Measurements from ENCODE around the gene HPSE2. TPM values are rescaled to one million over a fixed set of nuclear protein-coding genes. Genes with fewer than 3 reads are reported as not detected.

HPSE2 gene
- total and polyA plus RNA-seq, 2 of the 13 experiments (the other 11 are each of a cell fraction or from before 2014, with no cell fraction given) = 0.01 TPM; not detected in 1

GRCh38 chr10:98446661-98447221, 788.9 kb downstream of the HPSE2 start, which contains the start of gene HPS1 (continued):
- TF ChIP-seq ZNF281 (CRISPR knock-in tag; IDR thresholded peaks at IDR 0.05; ENCODE audit: borderline replicate concordance) (no peak), XBP1 (CRISPR knock-in tag; IDR thresholded peaks at IDR 0.05) (no peak), RCOR2 (CRISPR knock-in tag; IDR thresholded peaks at IDR 0.05) (peak; percentile 53; the same call in 1 of the 2 replicates), ZNF678 (CRISPR knock-in tag; IDR thresholded peaks at IDR 0.05) (0 out of 2 replicates have a peak, but pooled peaks have one; percentile 50), TP53 (CRISPR knock-in tag; conservative IDR thresholded peaks at IDR 0.05) (0 out of 2 replicates have a peak, but pooled peaks have one; percentile 51), ZKSCAN8 (CRISPR knock-in tag; IDR thresholded peaks at IDR 0.05; ENCODE audit: borderline replicate concordance) (no peak), SOX13 (IDR thresholded peaks at IDR 0.05) (no peak), SOX13 (CRISPR knock-in tag; conservative IDR thresholded peaks at IDR 0.05 in 1 of 2, IDR thresholded peaks at IDR 0.05 in 1 of 2) (peak in 1 of 2 experiments; percentile 20; a peak in 1 of 4 replicates), ZNF549 (CRISPR knock-in tag; IDR thresholded peaks at IDR 0.05) (0 out of 2 replicates have a peak, but pooled peaks have one; percentile 38), ZNF232 (CRISPR knock-in tag; IDR thresholded peaks at IDR 0.05; ENCODE audit: borderline replicate concordance) (peak; percentile 38; the same call in 1 of the 2 replicates), TFDP1 (CRISPR knock-in tag; IDR thresholded peaks at IDR 0.05; ENCODE audit: borderline replicate concordance) (peak; percentile 57), POLR2A (IDR thresholded peaks at IDR 0.05; ENCODE audit: insufficient read depth in 1 of 2, low read depth in 2 of 2, low read length in 2 of 2) (peak; percentile 74 to 83), SPEN (CRISPR knock-in tag; IDR thresholded peaks at IDR 0.05; ENCODE audit: low read depth) (peak; percentile 81; the same call in 1 of the 2 replicates), MTF2 (CRISPR knock-in tag; IDR thresholded peaks at IDR 0.05; ENCODE audit: borderline replicate concordance) (0 out of 2 replicates have a peak, but pooled peaks have one; percentile 36), ATF5 (CRISPR knock-in tag; IDR thresholded peaks at IDR 0.05; ENCODE audit: low read depth) (no peak), KDM5B (CRISPR knock-in tag; IDR thresholded peaks at IDR 0.05; ENCODE audit: borderline replicate concordance) (peak; percentile 77; the same call in 1 of the 2 replicates), CREBL2 (CRISPR knock-in tag; IDR thresholded peaks at IDR 0.05; ENCODE audit: borderline replicate concordance) (0 out of 2 replicates have a peak, but pooled peaks have one; percentile 53), ZMYM2 (CRISPR knock-in tag; IDR thresholded peaks at IDR 0.05) (peak; percentile 88), SUZ12 (IDR thresholded peaks at IDR 0.05; ENCODE audit: low read depth, low read length) (no peak)
